H1 (cell line): Measurements from ENCODE around the gene ZFPL1. TPM values are rescaled to one million over a fixed set of nuclear protein-coding genes. Genes with fewer than 3 reads are reported as not detected.

ENCODE experiments used
- CTCF ChIA-PET: fragments of 300-600 bp; sonication (Branson Sonifier 250); formaldehyde crosslinking; loops from one replicate; lab custom pipeline; 2021; ENCODE audit not compliant: partially characterized antibody; lab: Charles Lee
- POLR2A ChIA-PET: fragments of 300-600 bp; sonication (Branson Sonifier 250); formaldehyde crosslinking; loops from one replicate; lab custom pipeline; 2021; ENCODE audit warnings: inconsistent platforms; ENCODE audit not compliant: partially characterized antibody; lab: Charles Lee
- DNase-seq, 2 experiments: peaks; one replicate each; pipeline versions ENCODE4 v3.0.0 to v3.0.0-alpha.2; 2010 to 2022; ENCODE audit warnings: low spot score in 2 of 2, low read depth in 1 of 2, mixed read lengths in 1 of 2
- FAIRE-seq: peaks from 2 replicates; lab custom pipeline; 2011; peaks lifted over from hg19 to GRCh38; lab: Jason Lieb, UNC
- H2AFZ ChIP-seq: 2 replicates; pipeline ENCODE4 v1.8.1; 2012; ENCODE audit warnings: low read length, inconsistent platforms
- H2AK5ac ChIP-seq: 2 replicates; pipeline ENCODE4 v1.6.1; 2013; ENCODE audit warnings: low read depth, low read length
- H2BK120ac ChIP-seq: replicated peaks from 2 replicates; pipeline ENCODE3; 2013; ENCODE audit warnings: low read depth, low read length, inconsistent platforms
- H2BK12ac ChIP-seq: 2 replicates; pipeline ENCODE4 v1.6.1; 2013; ENCODE audit warnings: low read depth, low read length
- H2BK15ac ChIP-seq: 2 replicates; pipeline ENCODE4 v1.6.1; 2013; ENCODE audit warnings: low read length
- H2BK20ac ChIP-seq: 2 replicates; pipeline ENCODE4 v1.6.1; 2013; ENCODE audit warnings: low read length
- H2BK5ac ChIP-seq: 2 replicates; pipeline ENCODE4 v1.6.1; 2013; ENCODE audit warnings: low read depth, low read length
- H3K14ac ChIP-seq: 2 replicates; pipeline ENCODE4 v1.6.1; 2013; ENCODE audit warnings: inconsistent platforms; ENCODE audit not compliant: insufficient read length
- H3K18ac ChIP-seq: 2 replicates; pipeline ENCODE4 v1.6.1; 2013; ENCODE audit warnings: low read length; ENCODE audit errors: extremely low read depth
- H3K23ac ChIP-seq: 2 replicates; pipeline ENCODE4 v1.6.1; 2013; ENCODE audit warnings: inconsistent platforms; ENCODE audit not compliant: insufficient read length
- H3K23me2 ChIP-seq: 2 replicates; pipeline ENCODE4 v1.6.1; 2013; ENCODE audit warnings: low read depth, low read length
- H3K27ac ChIP-seq: 2 replicates; pipeline ENCODE4 v1.6.1; 2011; ENCODE audit warnings: low read depth, low read length, inconsistent platforms
- H3K27me3 ChIP-seq, 4 experiments: replicated peaks in 1 of 4; 1 replicate in 1 of 4; 2 replicates in 3 of 4; pipeline versions ENCODE4 v1.6.1 to v1.8.1; 2011 to 2013; ENCODE audit warnings: low read length in 3 of 4, mild to moderate bottlenecking in 3 of 4, inconsistent platforms in 2 of 4, mixed read lengths in 2 of 4, moderate library complexity in 1 of 4; ENCODE audit not compliant: control insufficient read depth in 3 of 4, insufficient read depth in 3 of 4; ENCODE audit errors: extremely low read depth in 1 of 4
- H3K36me3 ChIP-seq, 4 experiments: 2 replicates each; pipeline versions ENCODE4 v1.6.1 to v1.8.1; 2011 to 2013; ENCODE audit warnings: mild to moderate bottlenecking in 4 of 4, low read length in 3 of 4, moderate library complexity in 2 of 4, control low read depth in 1 of 4, inconsistent platforms in 1 of 4; ENCODE audit not compliant: insufficient read depth in 4 of 4, control insufficient read depth in 2 of 4
- H3K4ac ChIP-seq: replicated peaks from 2 replicates; pipeline ENCODE3; 2013; ENCODE audit warnings: low read length, low read depth, mixed read lengths, inconsistent platforms; ENCODE audit not compliant: insufficient read length
- H3K4me1 ChIP-seq, 4 experiments: replicated peaks in 1 of 4; 1 replicate in 1 of 4; 2 replicates in 3 of 4; pipeline versions ENCODE4 v1.6.1 to v1.8.1; 2011 to 2013; ENCODE audit warnings: low read length in 3 of 4, inconsistent platforms in 2 of 4, mixed read lengths in 1 of 4; ENCODE audit not compliant: insufficient read depth in 4 of 4, control insufficient read depth in 3 of 4
- H3K4me2 ChIP-seq, 2 experiments: 2 replicates each; pipeline versions ENCODE4 v1.6.1 to v1.8.1; 2011 to 2013; ENCODE audit warnings: low read depth in 2 of 2, low read length in 2 of 2, control low read depth in 1 of 2, inconsistent platforms in 1 of 2, mild to moderate bottlenecking in 1 of 2; ENCODE audit not compliant: insufficient read depth in 1 of 2
- H3K4me3 ChIP-seq, 4 experiments: fragments of 200-600, 300-600 bp in 1 of 4; sonication (generic), shearing (Covaris generic), sonication (Bioruptor Twin) in 1 of 4; 2 replicates each; pipeline versions ENCODE4 v1.5.1 to v1.8.1; 2011 to 2016; ENCODE audit warnings: low read length in 4 of 4, low read depth in 3 of 4, control low read depth in 2 of 4, inconsistent platforms in 2 of 4, mild to moderate bottlenecking in 2 of 4, mixed read lengths in 1 of 4, moderate library complexity in 1 of 4; ENCODE audit not compliant: insufficient read depth in 2 of 4; ENCODE audit errors: extremely low read depth in 1 of 4
- H3K56ac ChIP-seq: replicated peaks from 2 replicates; pipeline ENCODE3; 2013; ENCODE audit warnings: low read depth, mild to moderate bottlenecking, mixed read lengths, low read length, inconsistent platforms; ENCODE audit not compliant: insufficient read length
- H3K79me1 ChIP-seq: 2 replicates; pipeline ENCODE4 v1.6.1; 2013; ENCODE audit warnings: low read depth, low read length, control low read depth
- H3K79me2 ChIP-seq, 2 experiments: 2 replicates each; pipeline versions ENCODE4 v1.6.1 to v1.8.1; 2012 to 2013; ENCODE audit warnings: low read length in 2 of 2, mild to moderate bottlenecking in 2 of 2, inconsistent platforms in 1 of 2; ENCODE audit not compliant: insufficient read depth in 2 of 2, control insufficient read depth in 1 of 2
- H3K9ac ChIP-seq, 4 experiments: replicated peaks in 1 of 4; 1 replicate in 1 of 4; 2 replicates in 3 of 4; pipeline versions ENCODE4 v1.6.1 to v1.8.1; 2011 to 2013; ENCODE audit warnings: low read depth in 3 of 4, low read length in 3 of 4, control low read depth in 2 of 4, mild to moderate bottlenecking in 2 of 4, moderate library complexity in 2 of 4, inconsistent platforms in 1 of 4; ENCODE audit errors: extremely low read depth in 1 of 4
- H3K9me3 ChIP-seq, 2 experiments: 2 replicates each; pipeline versions ENCODE4 v1.6.1 to v1.8.1; 2012 to 2013; ENCODE audit warnings: mild to moderate bottlenecking in 2 of 2, moderate library complexity in 2 of 2, control low read depth in 1 of 2, inconsistent platforms in 1 of 2, low read depth in 1 of 2, low read length in 1 of 2, mixed read lengths in 1 of 2; ENCODE audit not compliant: insufficient read depth in 2 of 2
- H4K20me1 ChIP-seq, 2 experiments: replicated peaks in 1 of 2; 2 replicates each; pipeline versions ENCODE3 to v1.8.1; 2011 to 2013; ENCODE audit warnings: inconsistent platforms in 2 of 2, low read length in 2 of 2, mild to moderate bottlenecking in 1 of 2; ENCODE audit not compliant: insufficient read depth in 2 of 2, control insufficient read depth in 1 of 2
- H4K5ac ChIP-seq: 2 replicates; pipeline ENCODE4 v1.6.1; 2013; ENCODE audit warnings: low read length, low read depth, mixed read lengths, inconsistent platforms; ENCODE audit not compliant: insufficient read length
- H4K8ac ChIP-seq: 2 replicates; pipeline ENCODE4 v1.8.0; 2013; ENCODE audit warnings: mild to moderate bottlenecking, moderate library complexity, low read length, inconsistent platforms; ENCODE audit not compliant: insufficient read depth; ENCODE audit errors: extremely low read depth
- H4K91ac ChIP-seq: replicated peaks from 2 replicates; pipeline ENCODE3; 2013; ENCODE audit warnings: low read length, mixed read lengths, inconsistent platforms; ENCODE audit not compliant: insufficient read length
- POLR2A ChIP-seq, 2 experiments: IDR thresholded peaks; 1 replicate in 1 of 2; 2 replicates in 1 of 2; pipeline ENCODE4 v1.6.1; 2011; ENCODE audit warnings: low read depth in 2 of 2, low read length in 2 of 2, mild to moderate bottlenecking in 2 of 2; ENCODE audit errors: control extremely low read depth in 1 of 2
- RNF2 ChIP-seq: fragments of 200-900, 300-1000 bp; sonication (generic); IDR thresholded peaks from 2 replicates; pipeline ENCODE4 v1.7.1; 2016; ENCODE audit warnings: borderline replicate concordance, low read depth, mild to moderate bottlenecking, antibody characterized with exemption, low read length; ENCODE audit not compliant: poor library complexity, severe bottlenecking; ENCODE audit errors: missing control alignments
- WGBS, 2 experiments: shearing (Covaris generic) in 1 of 2; methylation state at CpG; one replicate each; pipeline versions ENCODE4 v1.1.6 to v1.1.7; 2013 to 2015; ENCODE audit warnings: low lambda C conversion rate in 2 of 2, mixed read lengths in 2 of 2, inconsistent platforms in 1 of 2, low coverage in 1 of 2, missing lambda C conversion rate in 1 of 2; ENCODE audit not compliant: insufficient replicate concordance in 2 of 2, insufficient coverage in 1 of 2, insufficient read length in 1 of 2; ENCODE audit errors: extremely low coverage in 1 of 2, missing lambda C conversion rate in 1 of 2; 5-methylcytosine and 5-hydroxymethylcytosine counted together
- polyA plus RNA-seq, 7 experiments: library from polyadenylated mRNA; depleted of rRNA in 3 of 7; stranded (reverse) in 5 of 7; unstranded in 2 of 7; fragments of >200 nt in 5 of 7; fragments of 200-250 nt in 2 of 7; gene quantifications; 1 replicate in 5 of 7; 2 replicates in 1 of 7; 4 replicates in 1 of 7; pipeline versions ENCODE4 v1.2.1 to v1.2.3, GENCODE V29; 2011 to 2013; ENCODE audit warnings: missing spikeins in 2 of 7, mixed read lengths in 2 of 7
- total RNA-seq: library from RNA; stranded (reverse); fragmentation: NEBNext Ultra II Directional; extraction: Animal tissue kit (Norgen Biotek cat#: 25700); gene quantifications from 2 replicates; pipeline ENCODE4 v1.2.1, GENCODE V29; 2021

ZFPL1 gene
- total and polyA plus RNA-seq, 2 of the 8 experiments (the other 6 are each of a cell fraction or from before 2014, with no cell fraction given) = 21.5 to 76.8 TPM

DNA sequence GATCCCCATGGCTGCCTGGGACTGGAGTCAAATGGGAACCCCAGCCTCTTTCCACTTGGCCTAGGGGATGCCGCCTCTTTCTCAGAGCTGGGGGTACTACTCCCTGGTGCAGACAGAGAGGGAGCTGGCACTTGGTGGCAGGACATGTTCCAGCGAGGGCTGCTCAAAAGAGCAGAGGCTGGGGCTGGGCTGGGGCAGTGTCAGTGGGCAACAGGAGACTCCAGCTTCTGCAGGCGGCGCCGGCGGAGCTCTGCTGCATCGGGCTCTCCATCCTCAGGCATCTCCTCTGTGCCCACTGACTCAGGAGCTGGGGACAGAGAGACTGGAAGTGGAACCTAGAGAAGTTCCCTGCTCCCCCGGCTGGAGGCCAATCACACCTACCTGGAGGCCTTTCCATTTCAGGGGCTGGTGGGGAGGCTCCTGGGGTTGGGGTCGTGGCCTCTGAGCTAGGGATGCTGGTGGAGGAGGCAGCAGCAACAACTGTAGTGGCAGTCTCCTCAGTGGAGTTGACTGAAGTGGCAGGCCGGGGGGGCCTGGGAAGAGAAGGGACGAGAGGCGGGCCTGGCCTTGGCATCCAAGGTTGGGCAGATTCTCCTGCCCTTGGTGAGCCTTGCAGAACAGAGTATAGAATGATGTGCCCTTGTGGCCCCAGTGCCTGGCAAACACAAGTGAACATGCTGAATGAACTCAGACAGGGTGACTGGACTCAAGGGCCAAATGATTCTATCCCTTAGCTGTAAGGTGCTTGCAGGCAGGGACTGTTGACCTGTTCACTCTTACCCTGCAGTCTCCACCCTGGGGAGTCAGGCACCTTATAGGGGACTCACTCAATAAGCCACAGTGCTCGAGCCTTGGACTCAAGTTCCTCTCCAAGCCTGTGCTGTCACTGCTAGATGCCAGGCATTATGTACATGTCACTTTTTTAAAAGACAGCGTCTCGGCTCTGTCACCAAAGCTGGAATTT, 44.4 kb downstream of the ZFPL1 start:
- peaks cover 0 to 19% of the 10 kb centered on the region in 2 experiments; a peak in 2 of 4 replicates for H3K79me2 ChIP-seq
- TF ChIP-seq RNF2 (no peak), POLR2A (IDR thresholded peaks at IDR 0.05; ENCODE audit: control extremely low read depth in 1 of 2, low read depth in 2 of 2, low read length in 2 of 2) (peak in 1 of 2 experiments; percentile 22; a peak in 1 of 3 replicates)
- H3K56ac ChIP-seq = no peak overlapping the region
- H2BK5ac ChIP-seq = no peak overlapping the region
- H3K4me2 ChIP-seq = no peak overlapping the region
- no peaks in the 10 kb centered on the region; the same call in 1 of the 2 replicates for H3K79me1 ChIP-seq
- no peak overlapping the region for H3K14ac ChIP-seq
- peaks cover 2% of the 10 kb centered on the region for H3K23me2 ChIP-seq
- peaks cover 19 to 66% (median 57%) of the 10 kb centered on the region in 4 experiments for H3K36me3 ChIP-seq
- no peak for DNase-seq
- H3K9ac ChIP-seq = no peak overlapping the region
- peaks cover 0 to 12% of the 10 kb centered on the region in 2 experiments for H4K20me1 ChIP-seq
- 89% methylated on average over 15 of the region's 15 CpGs; no CpG with 5 or more reads in 1 of the 2 experiments for whole genome bisulfite sequencing, 2 experiments
- H3K27me3 ChIP-seq = no peaks in the 10 kb centered on the region
- H2BK15ac ChIP-seq = no peak overlapping the region
- H3K23ac ChIP-seq = no peak overlapping the region
- H2BK20ac ChIP-seq = no peak overlapping the region
- no peak overlapping the region for H3K27ac ChIP-seq
- H4K91ac ChIP-seq = no peak overlapping the region
- H4K8ac ChIP-seq = no peak overlapping the region
- no peak overlapping the region for H2AFZ ChIP-seq
- no peak overlapping the region for H2BK120ac ChIP-seq
- H3K4me1 ChIP-seq = peaks cover 0 to 7% (median 6%) of the 10 kb centered on the region in 4 experiments; a peak in 6 of 7 replicates
- ChIA-PET POLR2A (interaction anchor here (0.6 to 15.8 kb wide), 10 partner anchors 8 to 254 kb away, joined by 3 to 305 read pairs (median 4); partner anchors contain the start of genes CDCA5, FAU, MRPL49 and SYVN1), CTCF (interaction anchor here (0.6 to 9.5 kb wide), 10 partner anchors 11 to 91 kb away, joined by 3 to 71 read pairs (median 6); partner anchors contain the start of genes CAPN1, TM7SF2 and ZNHIT2)
- no peak overlapping the region for H2AK5ac ChIP-seq
- H4K5ac ChIP-seq = no peak overlapping the region
- H2BK12ac ChIP-seq = no peak overlapping the region
- H3K4ac ChIP-seq = no peak overlapping the region
- no peak overlapping the region for H3K18ac ChIP-seq
- FAIRE-seq = no peak
- no peaks in the 10 kb centered on the region for H3K9me3 ChIP-seq
- no peak overlapping the region for H3K4me3 ChIP-seq
